ENCODE measurements around the gene IMPA2. TPM values are rescaled to one million over a fixed set of nuclear protein-coding genes. Genes with fewer than 3 reads are reported as not detected.

The IMPA2 gene
- total RNA-seq, 1 experiment from 2014 or later = 55.8 TPM

DNA sequence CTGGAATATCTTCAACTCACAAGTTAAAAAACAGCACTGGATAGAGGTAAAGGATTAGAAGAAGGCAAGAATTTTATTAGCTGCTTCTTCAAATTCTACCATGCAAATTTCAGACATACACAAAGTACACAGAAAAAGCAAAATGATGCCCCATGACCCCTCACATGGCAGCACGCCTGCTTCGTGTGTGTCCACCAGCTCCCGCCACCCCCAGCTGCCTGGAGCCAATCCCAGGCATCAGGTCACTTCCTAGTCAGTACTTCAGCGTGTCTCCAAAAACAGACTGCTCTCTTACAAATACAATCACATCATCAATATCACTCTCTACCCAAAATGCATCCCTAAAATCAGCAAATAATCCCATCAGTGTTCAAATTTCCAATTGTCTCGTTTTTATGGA lies 35.8 kb downstream of the IMPA2 start:
- in situ Hi-C loops (cut with HindIII; ENCODE audit: low sequenced_read_pairs) = no loop called here

DNA sequence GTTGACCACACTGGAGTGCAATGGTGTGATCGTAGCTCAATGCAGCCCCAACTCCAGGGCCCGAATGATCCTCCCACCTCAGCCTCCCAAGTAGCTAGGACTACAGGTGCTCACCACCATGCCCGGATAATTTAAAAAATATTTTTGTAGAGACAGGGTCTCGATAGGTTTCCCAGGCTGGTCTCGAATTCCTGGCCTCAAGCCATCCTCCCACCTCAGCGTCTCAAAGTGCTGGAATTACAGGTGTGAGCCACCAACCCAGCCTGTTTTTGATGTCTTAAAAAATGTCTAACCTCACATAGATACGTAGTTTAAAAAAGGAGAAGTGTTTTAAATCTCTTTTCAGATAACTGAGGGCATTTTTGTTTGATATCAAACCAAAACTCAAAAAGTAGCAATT lies 37.6 kb downstream of the IMPA2 start:
- no peak for DNase-seq (ENCODE audit: low spot score)
- in situ Hi-C loops (cut with HindIII; ENCODE audit: low sequenced_read_pairs) = no loop called here

More for the DNA sequence above, 35.8 kb downstream of the IMPA2 start:
- DNase-seq (ENCODE audit: low spot score) = no peak

DNA sequence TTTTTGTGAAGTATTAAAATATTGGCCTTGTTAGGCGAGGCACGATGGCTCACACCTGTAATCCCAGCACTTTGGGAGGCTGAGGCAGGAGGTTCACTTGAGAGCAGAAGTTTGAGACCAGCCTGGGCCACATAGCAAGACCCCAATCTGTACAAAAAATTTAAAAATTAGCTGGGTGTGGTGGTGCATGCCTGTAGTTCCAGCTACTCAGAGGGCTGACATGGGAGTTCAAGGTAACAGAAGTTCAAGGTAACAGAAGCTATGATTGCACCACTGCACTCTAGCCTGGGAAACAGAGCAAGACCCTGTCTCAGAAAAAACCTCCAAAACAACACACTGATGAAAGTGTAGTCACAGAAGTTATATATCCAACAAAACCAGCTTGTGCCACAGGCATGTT lies 39.8 kb downstream of the IMPA2 start:
- no peak for DNase-seq (ENCODE audit: low spot score)
- in situ Hi-C loops (cut with HindIII; ENCODE audit: low sequenced_read_pairs) = no loop called here

DNA sequence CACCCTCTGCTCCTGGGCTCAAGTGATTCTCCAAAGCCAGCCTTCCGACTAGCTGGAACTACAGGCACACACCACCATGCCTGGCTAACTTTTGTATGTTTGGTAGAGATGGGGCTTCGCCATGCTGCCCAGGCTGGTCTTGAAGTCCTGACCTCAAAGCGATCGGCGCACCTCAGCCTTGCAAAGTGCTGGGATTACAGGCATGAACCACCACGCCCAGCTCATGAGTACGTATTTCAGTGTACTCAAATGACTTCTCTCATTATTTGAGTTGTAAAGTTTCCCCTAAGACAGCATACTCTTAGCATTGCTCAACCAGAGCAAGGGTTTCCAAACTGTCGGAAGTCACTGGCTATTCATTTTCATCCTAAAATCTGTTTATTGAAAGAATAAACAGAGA lies 40.3 kb downstream of the IMPA2 start:
- DNase-seq (ENCODE audit: low spot score) = no peak
- in situ Hi-C loops (cut with HindIII; ENCODE audit: low sequenced_read_pairs) = no loop called here

DNA sequence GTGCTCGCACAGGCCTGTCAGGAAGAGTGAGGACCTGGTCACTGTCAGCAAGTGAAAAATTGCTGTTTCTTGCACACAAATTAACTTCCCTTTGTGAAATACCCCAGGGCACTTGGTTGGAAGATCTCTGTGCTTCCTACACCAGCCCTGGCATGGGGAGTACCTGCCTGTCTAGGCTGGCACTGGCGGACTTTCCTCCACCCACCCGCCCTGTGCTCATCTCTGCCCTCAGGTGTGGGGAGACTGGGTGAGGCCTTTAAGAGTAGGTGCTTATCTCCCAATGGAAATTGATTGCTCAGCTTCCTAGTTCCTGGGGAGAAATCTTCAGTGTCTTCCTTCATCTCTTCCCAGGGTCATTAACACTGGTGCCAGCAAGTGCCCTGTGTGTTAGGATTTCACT lies 42.1 kb downstream of the IMPA2 start:
- no peak for DNase-seq (ENCODE audit: low spot score)
- in situ Hi-C loops (cut with HindIII; ENCODE audit: low sequenced_read_pairs) = no loop called here

DNA sequence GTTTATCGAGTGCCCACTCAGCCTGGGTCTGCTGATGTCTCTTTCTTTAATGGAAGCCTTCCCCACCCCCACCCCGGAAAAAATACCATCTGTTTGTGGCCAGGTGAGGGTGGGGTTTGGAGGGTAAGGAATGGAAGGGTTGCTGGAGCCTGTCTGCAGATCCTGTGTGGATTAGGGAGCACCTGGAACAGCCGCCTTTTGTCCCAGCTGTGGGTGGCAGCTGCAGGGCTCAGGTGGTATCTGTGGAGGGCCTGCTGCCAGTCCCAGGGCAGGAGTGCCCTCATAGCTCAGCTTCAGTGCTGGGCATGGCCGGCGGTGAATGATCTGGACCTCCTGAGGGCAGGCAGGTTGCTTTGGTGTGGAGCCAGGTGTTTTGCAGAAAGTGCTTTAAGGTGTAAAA lies 45.3 kb downstream of the IMPA2 start:
- DNase-seq (ENCODE audit: low spot score) = no peak
- in situ Hi-C loops (cut with HindIII; ENCODE audit: low sequenced_read_pairs) = no loop called here

DNA sequence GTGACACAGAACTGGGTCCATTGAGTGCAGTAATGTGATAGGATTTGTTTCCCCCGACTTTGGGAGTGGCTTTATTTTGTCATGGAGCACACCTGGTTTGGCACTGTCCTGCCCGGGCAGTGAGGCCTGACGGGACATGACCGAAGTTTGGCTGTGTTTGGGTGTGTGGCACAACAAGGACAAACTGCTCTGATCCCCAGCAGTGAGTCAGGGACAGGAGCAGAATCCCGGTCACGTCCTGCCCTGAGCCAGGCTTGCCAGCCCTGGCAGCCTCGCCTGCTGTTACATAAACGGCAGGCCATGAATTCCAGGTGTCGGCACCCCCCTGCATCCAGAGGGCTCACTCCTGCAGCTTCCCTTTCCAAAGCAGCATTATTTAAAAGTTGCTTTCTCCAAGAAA lies 45.7 kb downstream of the IMPA2 start:
- DNase-seq (ENCODE audit: low spot score) = no peak
- in situ Hi-C loops (cut with HindIII; ENCODE audit: low sequenced_read_pairs) = no loop called here

DNA sequence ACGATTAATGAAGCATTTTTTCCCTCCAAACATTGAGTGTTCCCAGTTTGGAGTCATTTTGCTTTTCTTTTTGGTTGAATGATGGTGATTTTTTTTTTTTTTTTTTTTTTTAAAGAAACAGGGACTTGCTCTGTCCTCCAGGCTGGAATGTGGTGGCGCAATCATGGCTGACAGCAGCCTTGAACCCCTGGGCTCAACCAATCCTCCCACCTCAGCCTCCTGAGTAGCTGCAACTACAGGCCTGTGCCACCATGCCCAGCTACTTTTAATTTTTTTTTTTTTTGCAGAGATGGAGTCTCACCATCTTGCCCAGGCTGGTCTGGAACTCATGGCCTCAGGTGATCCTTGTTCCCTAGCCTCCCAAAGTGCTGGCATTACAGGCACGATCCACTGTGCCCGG lies 46.2 kb downstream of the IMPA2 start:
- in situ Hi-C loops (cut with HindIII; ENCODE audit: low sequenced_read_pairs) = no loop called here
- DNase-seq (ENCODE audit: low spot score) = no peak

DNA sequence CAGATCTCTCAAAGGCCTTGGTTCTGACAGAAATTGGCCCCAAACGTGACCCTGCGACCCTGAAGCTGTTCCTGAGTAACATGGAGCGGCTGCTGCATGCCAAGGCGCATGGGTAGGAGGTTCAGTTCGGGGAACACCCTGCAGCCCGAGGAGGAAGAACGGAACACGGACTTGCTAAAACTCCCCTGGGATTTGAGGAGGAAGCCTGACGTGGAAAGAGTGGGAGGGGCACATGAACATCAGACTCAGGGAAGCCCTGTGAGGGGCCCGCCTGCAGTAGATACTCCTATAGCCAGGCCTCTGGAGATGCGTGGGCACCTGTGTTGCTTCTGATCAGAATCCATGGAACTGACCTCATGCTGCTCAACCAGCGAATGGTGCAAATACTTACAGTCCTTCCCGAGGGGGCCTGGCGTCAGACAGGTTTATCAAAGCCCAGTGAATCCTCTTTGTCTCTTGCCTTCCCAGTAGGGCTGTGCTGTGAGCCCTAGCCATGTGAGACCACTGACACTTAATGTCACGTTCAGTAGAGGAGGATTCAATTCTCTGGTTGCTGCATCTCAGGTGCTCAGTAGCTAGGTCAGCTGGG lies 46.8 kb downstream of the IMPA2 start:
- no peak for DNase-seq (ENCODE audit: low spot score)
- in situ Hi-C loops (cut with HindIII; ENCODE audit: low sequenced_read_pairs) = no loop called here

DNA sequence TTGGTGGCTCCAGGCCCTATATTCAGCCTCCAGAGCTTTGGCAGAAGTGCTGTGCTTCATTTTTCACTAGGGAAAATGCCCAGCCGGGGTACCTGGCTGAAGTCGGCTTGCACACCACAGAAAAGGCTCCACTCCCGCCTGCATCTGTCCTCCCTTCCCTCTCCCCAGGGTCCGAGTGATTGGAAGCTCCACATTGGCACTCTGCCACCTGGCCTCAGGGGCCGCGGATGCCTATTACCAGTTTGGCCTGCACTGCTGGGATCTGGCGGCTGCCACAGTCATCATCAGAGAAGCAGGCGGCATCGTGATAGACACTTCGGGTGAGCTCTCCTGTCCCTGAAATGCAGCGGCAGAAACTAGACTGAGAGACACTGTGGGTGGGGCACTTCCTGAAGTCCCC lies 47.4 kb downstream of the IMPA2 start:
- DNase-seq (ENCODE audit: low spot score) = peak; percentile 43
- in situ Hi-C loops (cut with HindIII; ENCODE audit: low sequenced_read_pairs) = no loop called here

DNA sequence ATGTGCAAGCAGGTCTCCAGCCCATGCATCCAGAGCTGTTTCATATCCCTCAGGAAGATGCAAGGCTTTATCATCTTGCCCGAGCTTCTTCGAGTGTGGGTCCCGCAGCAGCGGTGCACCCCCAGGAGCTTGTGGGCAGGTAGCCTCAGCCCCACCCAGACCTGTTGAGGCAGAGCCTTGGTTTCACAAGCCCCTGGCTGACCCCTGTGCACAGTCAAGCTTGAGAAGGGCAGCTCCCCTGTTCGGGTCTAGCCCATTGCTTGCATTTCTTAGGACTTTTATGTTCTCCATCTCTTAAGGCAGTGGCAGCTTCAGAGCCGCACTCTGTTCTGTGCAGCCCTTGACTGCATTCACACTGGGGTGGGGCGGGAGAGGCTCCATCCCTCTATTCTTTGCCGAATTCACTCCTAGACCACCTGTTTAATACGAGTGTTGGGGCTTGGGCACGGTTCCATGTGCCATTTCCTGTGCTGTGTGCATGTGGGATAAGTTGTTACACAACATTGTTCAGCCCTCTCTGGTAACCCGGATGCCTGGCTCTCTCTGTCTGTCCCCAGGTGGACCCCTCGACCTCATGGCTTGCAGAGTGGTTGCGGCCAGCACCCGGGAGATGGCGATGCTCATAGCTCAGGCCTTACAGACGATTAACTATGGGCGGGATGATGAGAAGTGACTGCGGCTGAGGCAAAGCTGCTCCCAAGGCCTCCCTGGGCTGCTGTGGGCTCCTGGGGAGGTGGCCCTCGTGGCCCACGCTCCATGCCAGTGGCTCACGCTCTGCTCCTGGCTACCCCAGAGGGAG lies 48.7 kb downstream of the IMPA2 start:
- in situ Hi-C loops (cut with HindIII; ENCODE audit: low sequenced_read_pairs) = no loop called here
- no peak for DNase-seq (ENCODE audit: low spot score)

DNA sequence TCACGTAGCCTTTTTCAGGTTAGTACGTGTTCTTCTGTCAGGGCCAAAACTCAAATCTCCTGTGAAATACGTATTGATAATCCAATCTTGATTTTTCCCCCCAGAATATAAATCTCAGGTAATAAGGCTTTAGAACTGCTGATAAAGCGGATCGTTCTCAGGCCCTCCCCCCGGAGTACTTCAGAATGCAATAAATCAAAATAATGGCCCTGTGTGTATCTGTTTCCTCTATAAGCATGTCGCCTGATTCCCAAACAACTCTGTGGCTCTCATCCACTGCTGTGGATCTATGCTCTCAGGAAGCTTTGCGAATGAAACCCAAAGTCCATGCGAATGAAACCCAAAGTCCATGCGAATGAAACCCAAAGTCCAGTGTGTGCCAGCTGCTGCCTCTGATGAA lies 49.4 kb downstream of the IMPA2 start:
- no peak for DNase-seq (ENCODE audit: low spot score)
- in situ Hi-C loops (cut with HindIII; ENCODE audit: low sequenced_read_pairs) = no loop called here

DNA sequence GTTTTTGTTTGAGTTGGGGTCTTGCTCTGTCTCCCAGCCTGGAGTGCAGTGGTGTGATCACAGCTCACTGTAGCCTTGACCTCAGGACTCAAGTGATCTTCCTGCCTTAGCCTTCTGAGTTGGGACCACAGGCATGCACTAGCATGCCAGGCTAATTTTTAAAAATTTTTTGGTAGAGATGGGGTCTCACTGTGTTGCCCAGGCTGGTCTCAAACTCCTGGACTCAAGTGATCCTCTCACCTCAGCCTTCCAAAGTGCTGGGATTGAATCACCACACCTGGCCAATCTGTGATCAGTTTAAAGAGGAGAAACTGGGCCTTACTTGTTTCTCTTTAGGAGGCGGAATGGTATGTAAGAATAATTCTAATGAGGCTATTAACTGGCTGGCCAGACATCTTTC lies 49.9 kb downstream of the IMPA2 start:
- DNase-seq (ENCODE audit: low spot score) = no peak
- in situ Hi-C loops (cut with HindIII; ENCODE audit: low sequenced_read_pairs) = no loop called here

DNA sequence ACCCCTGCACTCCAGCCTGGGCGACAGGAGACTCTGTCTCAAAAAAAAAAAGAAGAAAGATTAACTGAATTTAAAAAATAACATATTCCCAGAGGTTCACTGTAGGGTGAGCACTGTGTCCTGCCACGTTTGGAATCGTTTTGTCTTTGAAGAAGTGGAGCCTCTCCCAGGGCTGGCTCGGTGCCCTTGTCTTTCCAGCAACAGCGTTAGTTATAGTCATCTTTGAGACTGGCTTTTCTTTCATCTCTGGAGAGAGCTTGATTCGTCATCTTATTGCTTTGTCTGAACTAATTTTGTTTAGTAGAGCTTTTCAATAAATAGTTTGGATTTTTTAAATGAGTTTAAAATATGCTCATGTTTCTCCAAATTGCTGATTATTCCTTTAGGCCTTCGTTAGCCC lies 50.5 kb downstream of the IMPA2 start:
- no peak for DNase-seq (ENCODE audit: low spot score)
- in situ Hi-C loops (cut with HindIII; ENCODE audit: low sequenced_read_pairs) = no loop called here

DNA sequence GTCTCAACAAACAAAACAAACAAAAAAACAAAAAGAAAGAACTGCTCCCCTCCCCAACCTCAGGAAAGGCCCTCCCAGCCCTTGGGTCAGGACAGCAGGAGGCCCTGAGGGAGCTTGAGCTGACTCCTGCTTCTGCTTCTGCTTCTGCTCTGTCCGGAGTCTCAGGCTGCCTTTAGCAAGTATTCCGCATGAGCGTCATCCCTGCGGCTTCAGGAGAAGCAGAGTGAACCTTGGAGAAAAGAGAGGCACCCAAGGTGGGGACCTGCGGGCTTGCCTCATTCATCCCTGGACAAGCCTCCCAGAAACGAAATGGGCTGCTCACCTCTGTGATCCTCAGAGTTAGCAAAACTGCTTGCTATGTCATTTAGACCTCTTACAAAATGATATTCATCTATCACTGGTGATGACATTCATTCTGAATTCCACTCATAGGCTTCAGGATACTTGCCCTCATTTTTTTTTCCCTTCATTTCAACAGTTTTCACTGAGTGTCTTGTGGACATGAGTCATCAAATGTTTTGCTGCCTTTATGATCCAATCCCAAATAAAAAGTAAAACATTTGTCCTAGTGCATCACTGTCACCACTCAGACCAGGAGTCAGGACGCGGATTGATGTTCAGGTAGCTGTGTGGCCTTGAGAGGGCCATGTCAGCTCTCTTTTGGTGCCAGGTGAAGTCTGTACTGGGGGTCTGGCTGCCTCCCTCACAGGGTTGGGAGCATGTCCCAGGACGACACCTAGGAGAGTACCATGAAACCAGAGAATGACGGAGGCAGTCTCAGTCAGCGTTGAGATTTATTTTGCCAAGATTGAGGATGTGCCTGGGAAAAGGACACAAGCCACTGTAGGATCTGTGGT lies 51.7 kb downstream of the IMPA2 start:
- in situ Hi-C loops (cut with HindIII; ENCODE audit: low sequenced_read_pairs) = no loop called here
- DNase-seq (ENCODE audit: low spot score) = no peak

DNA sequence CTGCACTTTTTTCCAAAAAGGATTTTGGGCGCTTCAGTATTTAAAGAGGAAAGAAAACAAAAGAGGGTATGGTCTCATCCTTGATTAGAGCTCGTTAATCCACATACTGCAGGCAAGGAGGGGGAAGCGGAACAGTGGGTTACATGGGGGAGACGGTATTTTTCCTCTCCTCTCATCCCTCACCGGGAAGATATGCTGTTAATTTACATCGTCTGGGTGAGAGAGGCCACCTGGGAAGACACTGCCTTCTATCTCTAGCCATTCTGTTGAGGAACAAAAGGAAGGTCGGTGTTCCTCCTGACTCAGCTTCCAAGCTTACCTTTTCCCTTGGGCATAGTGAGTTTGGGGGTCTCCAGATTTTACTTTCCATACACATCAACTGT lies 52.3 kb downstream of the IMPA2 start:
- DNase-seq (ENCODE audit: low spot score) = no peak
- in situ Hi-C loops (cut with HindIII; ENCODE audit: low sequenced_read_pairs) = no loop called here

DNA sequence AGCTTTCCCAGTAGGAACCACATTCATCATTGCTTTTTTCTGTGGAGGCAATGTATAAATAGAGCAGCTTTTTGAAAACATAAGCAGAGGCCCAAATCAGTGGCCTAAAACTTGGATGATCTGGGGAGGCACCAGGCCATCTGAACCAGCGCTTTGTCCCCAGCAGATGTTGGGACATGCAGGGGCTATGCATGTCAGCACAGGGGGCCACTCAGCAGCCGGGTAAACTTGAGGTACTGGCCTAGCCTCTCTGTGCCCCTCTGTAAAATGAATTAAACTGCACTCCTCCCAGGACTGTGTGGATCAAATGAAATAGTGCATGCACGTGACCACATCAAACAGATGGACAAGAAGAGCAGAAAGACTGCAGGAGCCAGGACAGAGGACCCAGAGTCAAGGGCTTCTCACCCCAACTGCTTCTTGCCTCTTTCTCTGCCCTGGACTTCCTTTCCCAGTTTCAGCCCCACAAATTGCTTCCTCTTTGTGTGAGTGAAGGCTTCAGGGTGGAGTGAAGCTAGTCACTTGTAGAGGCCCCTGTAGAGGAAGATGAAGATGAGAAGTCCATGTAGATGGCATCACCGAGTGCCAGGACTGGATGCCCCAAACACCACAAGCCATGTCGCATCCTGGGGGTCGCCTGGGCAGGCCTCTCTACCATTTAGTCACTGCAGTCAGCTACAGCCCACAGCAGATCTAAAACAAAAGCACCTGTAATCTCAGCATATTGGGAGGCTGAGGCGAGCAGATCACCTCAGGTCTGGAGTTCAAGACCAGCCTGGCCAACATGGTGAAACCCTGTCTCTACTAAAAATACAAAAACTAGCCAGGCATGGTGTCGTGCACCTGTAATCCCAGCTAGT lies 53.2 kb downstream of the IMPA2 start:
- in situ Hi-C loops (cut with HindIII; ENCODE audit: low sequenced_read_pairs) = no loop called here
- no peak for DNase-seq (ENCODE audit: low spot score)

DNA sequence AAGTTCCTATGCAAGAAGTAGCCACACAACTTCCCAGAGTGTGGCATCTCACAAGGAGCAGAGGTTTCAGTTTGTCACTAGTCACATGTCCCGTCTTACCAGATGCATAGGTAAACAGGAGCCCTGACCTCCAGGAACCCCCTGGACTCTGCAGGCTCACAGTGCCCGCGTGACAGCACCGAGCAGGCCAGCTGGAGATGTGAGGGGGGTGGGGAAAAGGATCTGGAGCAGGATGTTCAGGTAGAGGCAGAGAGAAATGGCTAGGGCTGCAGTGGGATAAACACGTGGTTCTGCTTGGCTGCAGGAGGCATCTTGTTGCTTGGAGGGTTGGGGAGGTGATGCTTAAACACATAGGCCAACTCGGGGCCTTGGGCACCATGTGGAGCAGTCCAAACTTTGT lies 54.2 kb downstream of the IMPA2 start:
- in situ Hi-C loops (cut with HindIII; ENCODE audit: low sequenced_read_pairs) = no loop called here

DNA sequence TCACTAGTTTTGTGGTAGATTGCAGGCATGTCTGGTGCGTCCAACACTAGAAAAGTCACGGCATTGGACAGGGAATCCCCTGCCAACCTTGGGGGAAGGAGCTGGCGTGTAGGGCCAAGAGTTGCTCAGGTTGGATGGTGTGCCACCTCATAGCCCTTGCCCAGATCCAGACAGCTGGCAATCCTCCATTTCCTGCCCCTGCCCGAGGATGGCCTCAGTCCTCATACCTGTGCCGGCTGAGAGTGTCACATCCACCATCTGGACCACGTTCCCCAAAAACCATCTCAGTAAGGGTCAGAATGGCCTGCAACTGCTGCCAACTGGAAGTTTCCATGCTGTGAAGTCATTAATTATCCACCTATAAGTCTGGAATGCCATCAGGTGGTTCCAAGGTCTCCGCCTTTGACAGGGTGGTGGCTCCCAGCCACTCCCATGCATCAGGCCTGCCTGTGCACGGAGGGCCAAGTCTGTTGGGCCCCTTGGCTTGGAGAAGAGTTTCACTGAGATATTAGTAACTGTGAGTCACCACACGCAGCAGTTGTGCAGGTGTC lies 55.0 kb downstream of the IMPA2 start:
- in situ Hi-C loops (cut with HindIII; ENCODE audit: low sequenced_read_pairs) = no loop called here
- peak; percentile 79 for DNase-seq (ENCODE audit: low spot score)

More for the DNA sequence above, 54.2 kb downstream of the IMPA2 start:
- DNase-seq (ENCODE audit: low spot score) = no peak

All from G401 (cell line).